GM19468 (cell line): ENCODE data around the gene NCAM1.

ENCODE experiments used
- ATAC-seq: cut with Tn5 transposase; IDR thresholded peaks from one replicate; pipeline ENCODE4 v1.9.1; 2021; ENCODE audit warnings: mild to moderate bottlenecking, moderate library complexity, moderate number of reproducible peaks; ENCODE audit not compliant: unreplicated experiment; ENCODE audit errors: extremely low read depth

Gene NCAM1

GRCh38 chr11:113270080-113270479, 308.9 kb downstream of the NCAM1 start:
- no peak for ATAC-seq

GRCh38 chr11:113271551-113272245, 310.5 kb downstream of the NCAM1 start:
- ATAC-seq = no peak

- no peak for ATAC-seq
These were observed 311.1 kb downstream of the NCAM1 start for GRCh38 chr11:113272281-113272680.

DNA sequence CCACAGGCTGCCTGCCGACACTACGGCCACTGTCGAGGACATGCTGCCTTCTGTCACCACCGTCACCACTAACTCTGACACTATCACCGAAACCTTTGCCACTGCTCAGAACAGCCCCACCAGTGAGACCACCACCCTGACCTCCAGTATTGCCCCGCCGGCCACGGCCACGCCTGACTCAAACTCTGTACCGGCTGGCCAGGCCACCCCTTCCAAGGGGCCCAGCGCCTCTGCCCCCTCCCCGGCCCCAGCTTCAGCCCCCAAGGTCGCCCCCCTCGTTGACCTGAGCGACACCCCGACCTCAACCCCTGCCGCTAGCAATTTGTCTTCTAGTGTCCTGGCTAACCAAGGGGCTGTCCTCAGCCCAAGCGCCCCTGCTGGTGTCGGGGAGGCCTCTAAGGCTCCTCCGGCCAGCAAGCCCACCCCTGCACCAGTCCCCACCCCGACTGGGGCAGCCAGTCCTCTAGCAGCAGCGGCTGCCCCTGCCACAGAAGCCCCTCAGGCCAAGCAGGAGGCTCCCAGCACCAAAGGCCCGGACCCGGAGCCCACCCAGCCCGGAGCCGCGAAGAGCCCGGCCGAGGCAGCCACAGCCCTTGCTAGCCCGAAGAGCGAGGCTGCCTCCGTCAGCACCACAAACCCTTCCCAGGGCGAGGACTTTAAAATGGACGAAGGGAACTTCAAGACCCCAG, 311.9 kb downstream of the NCAM1 start:
- ATAC-seq = no peak

- ATAC-seq = no peak
These were observed 312.5 kb downstream of the NCAM1 start for GRCh38 chr11:113273720-113274119.

GRCh38 chr11:113274713-113275582, 313.7 kb downstream of the NCAM1 start:
- ATAC-seq = no peak

DNA sequence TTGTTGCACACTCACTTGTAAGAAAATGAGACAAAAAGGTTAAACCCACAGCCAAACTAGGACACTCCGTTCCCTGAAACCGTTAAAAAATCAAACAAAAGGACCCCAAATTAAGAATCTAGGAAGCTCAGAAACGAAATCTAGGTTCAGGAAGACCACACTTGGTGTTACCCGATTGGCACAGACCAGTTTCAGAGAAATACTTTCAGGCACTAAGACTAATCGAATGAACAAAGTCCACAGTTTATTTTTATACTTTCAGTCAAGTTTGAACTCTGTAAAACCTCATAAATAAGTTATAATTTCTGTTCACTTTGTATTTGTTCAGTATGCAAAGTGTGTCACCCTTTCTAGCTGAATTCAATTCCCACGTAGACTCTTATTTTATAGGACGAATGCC, 314.4 kb downstream of the NCAM1 start:
- no peak for ATAC-seq

- ATAC-seq = no peak
These were observed 315.2 kb downstream of the NCAM1 start for GRCh38 chr11:113276466-113276865.

DNA sequence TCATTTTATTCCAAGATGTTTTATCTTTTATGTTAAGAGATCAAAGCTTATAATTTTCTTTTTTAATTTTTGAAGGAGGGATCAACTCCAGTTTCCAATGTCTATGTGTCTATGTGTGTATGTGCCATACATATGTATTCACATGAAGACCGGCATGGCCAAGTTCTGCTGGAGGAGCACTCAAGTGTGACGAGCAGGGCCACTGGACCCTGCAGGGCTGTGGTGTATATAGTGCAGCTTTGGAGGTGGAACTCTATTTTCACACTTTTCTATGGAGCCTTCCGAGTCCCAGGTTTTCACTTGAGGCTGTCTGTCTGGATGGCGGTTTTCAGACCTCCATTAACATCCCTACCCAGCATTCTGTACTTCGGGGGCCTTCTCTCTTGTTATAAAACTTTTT, 316.7 kb downstream of the NCAM1 start:
- no peak for ATAC-seq

DNA sequence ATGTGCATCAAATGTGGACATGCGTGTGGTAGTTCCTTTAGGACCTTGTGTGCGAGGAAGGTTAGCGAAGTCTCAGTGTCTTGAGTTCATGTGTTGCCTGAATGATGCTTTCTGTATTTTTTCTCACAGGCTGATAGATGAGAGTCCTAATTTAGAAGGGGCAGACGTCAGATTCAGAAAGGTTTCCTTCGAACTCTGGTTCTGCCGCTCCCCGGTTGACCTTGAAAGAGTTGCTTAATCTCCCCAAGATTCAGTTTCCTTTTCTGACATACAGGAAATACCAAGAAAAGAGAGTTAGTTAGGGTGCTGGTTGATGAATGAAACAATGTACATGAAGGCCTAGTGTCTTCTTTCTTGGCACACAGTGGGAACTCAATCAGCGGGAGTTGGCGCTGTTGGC, 317.3 kb downstream of the NCAM1 start:
- no peak for ATAC-seq

- ATAC-seq = no peak
These were observed 317.7 kb downstream of the NCAM1 start for GRCh38 chr11:113278925-113279324.

DNA sequence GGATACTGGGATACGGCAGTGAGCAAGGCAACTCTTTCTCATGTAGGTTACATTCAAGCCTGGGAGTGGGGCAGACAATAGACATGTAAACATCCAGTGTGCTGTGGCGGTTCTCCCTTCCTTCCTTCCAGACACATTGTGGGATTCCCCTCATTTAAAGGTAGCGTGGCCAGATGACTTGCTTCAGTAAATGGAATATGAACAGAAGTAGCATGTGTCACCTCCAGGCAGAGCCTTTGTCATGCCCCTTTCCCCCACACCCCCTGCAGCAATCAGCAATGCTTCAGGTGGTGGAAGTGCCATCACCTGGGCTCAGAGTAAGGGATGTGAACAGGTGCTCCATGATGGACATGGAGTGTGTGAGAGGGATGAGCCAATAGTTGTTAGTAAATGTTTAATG, 318.4 kb downstream of the NCAM1 start:
- ATAC-seq = no peak

DNA sequence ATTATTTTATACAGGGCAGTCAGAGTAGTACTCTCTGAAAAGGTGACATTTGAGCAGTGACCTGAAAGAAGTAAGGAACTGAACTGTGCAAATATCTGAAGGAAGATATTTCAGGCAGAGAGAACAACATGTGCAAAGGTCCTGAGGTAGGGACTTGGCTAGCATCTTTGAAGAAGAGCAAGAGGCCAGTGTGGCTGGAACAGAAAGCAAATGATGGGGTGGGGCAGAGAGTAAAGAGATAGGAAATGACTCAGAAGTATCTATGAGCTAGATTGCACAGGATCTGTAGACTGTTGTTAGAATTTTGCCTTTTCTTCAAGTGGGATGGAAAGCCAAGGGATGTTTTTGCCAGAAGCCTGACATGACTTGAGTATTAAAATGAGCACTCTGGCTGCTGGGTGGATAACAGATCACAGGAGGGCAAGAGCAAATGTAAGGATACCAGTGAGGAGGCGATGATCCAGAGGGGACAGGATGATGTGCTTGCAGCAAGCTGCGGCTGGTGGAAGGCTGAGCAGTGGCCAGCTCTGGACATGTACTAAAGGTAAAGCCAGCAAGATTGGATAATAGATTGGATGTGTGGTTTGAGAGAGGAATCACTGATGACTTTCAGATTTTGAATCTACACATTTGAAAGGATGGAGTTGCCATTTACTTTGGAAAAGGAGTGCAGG, 320.0 kb downstream of the NCAM1 start:
- ATAC-seq = no peak

- ATAC-seq = no peak
These were observed 321.7 kb downstream of the NCAM1 start for GRCh38 chr11:113282898-113283437.

GRCh38 chr11:113283881-113284280, 322.7 kb downstream of the NCAM1 start:
- ATAC-seq = no peak

- no peak for ATAC-seq
These were observed 324.8 kb downstream of the NCAM1 start for GRCh38 chr11:113286009-113286408.

DNA sequence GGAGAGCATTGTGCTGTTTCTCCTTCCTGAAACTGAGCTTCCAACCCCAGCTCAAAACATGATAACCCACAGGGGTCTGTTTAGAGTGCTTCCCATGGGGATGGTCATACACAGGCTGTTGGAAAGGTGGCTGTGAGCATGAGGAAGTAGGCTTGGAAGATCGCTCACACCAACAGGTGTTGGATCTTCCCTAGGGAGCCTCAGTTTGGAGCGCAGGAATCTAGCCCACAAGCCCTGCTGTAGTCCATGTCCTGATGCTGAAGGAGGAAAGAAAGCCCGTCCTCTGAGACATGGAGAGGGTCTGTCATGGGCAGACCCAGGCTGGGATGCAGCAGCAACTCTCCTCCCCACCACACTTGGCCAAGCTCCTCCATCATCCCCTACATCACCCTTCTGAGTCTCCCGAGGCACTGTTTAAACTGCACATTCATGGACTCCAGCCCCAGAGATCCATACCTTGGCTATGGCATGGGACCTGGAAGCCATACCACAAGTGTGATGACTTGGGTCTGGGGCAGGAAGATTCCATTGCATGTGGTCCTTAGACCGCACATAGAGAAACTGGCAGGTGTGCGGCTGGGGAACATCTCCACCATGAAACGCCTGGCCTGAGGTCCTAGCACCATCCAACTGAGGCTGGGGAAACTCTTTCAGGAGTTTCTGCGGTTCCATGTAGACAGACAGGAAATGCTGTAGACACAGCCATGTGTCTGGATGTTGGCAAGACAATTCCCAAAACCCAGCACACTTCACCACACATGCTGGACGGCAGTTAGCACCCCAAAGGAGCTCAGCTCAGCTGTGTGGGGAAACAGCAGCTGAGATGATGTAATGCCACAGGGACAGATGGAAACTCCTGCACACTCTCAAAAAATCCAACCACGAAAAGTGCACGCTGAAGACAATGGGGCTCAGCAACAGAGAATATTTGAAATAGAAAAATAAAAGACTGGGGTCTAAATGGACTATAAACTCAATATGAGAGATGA, 325.6 kb downstream of the NCAM1 start:
- no peak for ATAC-seq

GRCh38 chr11:113287801-113288200, 326.6 kb downstream of the NCAM1 start:
- no peak for ATAC-seq

- no peak for ATAC-seq
These were observed 327.2 kb downstream of the NCAM1 start for GRCh38 chr11:113288286-113288863.
